GM10266 (cell line): Measurements from ENCODE around the gene TRAF1.
A peak's percentile ranks its signal among the peaks of the same experiment; 100 is the strongest.

Source experiments
- DNase-seq: peaks from one replicate; pipeline ENCODE4 v3.0.0; 2012; ENCODE audit errors: extremely low spot score
- CTCF ChIP-seq: IDR thresholded peaks from 2 replicates; pipeline ENCODE4 v1.5.1; 2012; ENCODE audit warnings: mild to moderate bottlenecking, low read depth; ENCODE audit not compliant: control insufficient read depth, insufficient read depth; ENCODE audit errors: missing control alignments

Gene TRAF1

GRCh38 chr9:120878188-120879130 is 48.1 kb downstream of the TRAF1 start:
- no peak for TF ChIP-seq CTCF

GRCh38 chr9:120877276-120878034 is 49.1 kb downstream of the TRAF1 start:
- TF ChIP-seq CTCF, result peak; percentile 53
- DNase-seq, result peak; percentile 90

More at GRCh38 chr9:120878188-120879130, 48.1 kb downstream of the TRAF1 start:
- DNase-seq, result no peak

GRCh38 chr9:120876842-120877240 is 49.8 kb downstream of the TRAF1 start, which contains the start of gene PHF19:
TSS of gene PHF19 (minus strand) at chr9:120877188. CDS start at chr9:120874741, 2,447 bp downstream.
- DNase-seq, result no peak
- no peak for TF ChIP-seq CTCF

GRCh38 chr9:120875954-120876841 is 50.4 kb downstream of the TRAF1 start:
- no peak for TF ChIP-seq CTCF
- DNase-seq, result peak; percentile 98

GRCh38 chr9:120875643-120875953 is 51.0 kb downstream of the TRAF1 start:
- DNase-seq, result no peak
- TF ChIP-seq CTCF, result no peak

GRCh38 chr9:120875195-120875565 is 51.4 kb downstream of the TRAF1 start:
- TF ChIP-seq CTCF, result no peak
- DNase-seq, result no peak
